Measurements from ENCODE around the gene TBPL1.

DNA sequence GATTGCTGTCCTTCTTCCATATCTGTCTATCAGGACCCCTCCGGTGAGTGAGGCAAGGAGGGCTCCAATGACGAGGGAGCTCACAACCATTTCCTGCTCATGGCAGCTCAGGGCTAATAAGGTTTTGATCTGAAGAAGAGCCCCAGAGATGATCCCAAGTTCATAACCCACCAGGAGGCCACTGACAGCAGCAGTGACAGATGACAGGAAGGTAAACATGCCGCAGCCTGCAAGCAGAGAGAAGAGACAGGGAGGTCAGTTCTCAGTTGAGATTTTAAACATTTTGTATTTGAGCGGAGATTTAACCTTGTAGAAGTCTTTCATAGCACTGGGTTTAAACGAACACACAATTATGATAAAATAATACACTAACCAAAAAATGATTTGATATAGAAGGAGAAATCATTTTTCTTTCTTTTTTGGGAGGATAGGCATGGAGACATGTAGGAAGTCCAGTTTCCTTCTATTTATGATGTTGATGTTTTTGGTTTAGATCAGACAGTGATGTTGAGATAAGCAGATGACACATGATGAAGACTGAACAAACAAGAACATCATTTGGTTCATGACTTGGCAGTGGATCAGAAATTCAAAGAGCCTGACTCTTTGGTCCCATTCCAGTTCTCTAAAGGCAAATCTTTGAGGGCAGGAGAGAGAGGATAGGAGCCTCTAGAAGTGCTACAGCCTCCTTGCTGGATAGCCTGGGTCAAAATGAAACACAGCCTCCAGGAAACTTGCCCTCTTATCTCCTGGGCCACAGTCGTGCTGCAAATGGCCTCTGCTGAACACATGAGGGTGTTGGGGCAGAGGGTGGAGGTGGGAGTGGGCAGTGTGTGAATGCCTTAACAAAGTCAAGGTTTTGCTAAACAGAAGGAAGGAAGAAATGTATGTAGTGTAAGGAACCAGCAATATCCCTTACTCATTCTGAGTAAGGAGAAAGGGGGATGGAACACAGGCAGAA lies 76.8 kb downstream of the TBPL1 start:
- TF ChIP-seq, protein P1, sequence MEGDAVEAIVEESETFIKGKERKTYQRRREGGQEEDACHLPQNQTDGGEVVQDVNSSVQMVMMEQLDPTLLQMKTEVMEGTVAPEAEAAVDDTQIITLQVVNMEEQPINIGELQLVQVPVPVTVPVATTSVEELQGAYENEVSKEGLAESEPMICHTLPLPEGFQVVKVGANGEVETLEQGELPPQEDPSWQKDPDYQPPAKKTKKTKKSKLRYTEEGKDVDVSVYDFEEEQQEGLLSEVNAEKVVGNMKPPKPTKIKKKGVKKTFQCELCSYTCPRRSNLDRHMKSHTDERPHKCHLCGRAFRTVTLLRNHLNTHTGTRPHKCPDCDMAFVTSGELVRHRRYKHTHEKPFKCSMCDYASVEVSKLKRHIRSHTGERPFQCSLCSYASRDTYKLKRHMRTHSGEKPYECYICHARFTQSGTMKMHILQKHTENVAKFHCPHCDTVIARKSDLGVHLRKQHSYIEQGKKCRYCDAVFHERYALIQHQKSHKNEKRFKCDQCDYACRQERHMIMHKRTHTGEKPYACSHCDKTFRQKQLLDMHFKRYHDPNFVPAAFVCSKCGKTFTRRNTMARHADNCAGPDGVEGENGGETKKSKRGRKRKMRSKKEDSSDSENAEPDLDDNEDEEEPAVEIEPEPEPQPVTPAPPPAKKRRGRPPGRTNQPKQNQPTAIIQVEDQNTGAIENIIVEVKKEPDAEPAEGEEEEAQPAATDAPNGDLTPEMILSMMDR (IDR thresholded peaks at IDR 0.05): no peak
- TF ChIP-seq POLR2A (IDR thresholded peaks at IDR 0.05): no peak
- TF ChIP-seq POLR2AphosphoS5 (IDR thresholded peaks at IDR 0.05): no peak

Measured in sigmoid colon (tissue), 4 donors.